K562 (cell line): Measurements from ENCODE around the gene ZNHIT1. TPM values are rescaled to one million over a fixed set of nuclear protein-coding genes. Genes with fewer than 3 reads are reported as not detected.

Source experiments
- ATAC-seq: fragments of 200-7000 bp; cut with Tn5 transposase; 3 replicates; pipeline ENCODE4 v1.9.1; 2020; ENCODE audit warnings: moderate library complexity
- BruUV-seq: library from RNA; stranded (reverse); fragments of 400-500 nt; replicated peaks from 2 replicates; lab custom pipeline; 2021; lab: Mats Ljungman, UMichigan
- CTCF ChIA-PET: fragments of 300-600 bp; formaldehyde crosslinking; extraction: SDS; loops from one replicate; lab custom pipeline; 2021; ENCODE audit warnings: low intra/inter-chr PET ratio; lab: Yijun Ruan, JAX
- POLR2A ChIA-PET: fragments of 300-600, 350-650 bp; sonication (Branson Sonifier 250); formaldehyde crosslinking; extraction: SDS; loops from one replicate; lab custom pipeline; 2021; ENCODE audit warnings: antibody characterized with exemption, inconsistent platforms; lab: Yijun Ruan, JAX
- DNase-seq, 4 experiments: peaks; one replicate each; pipeline versions ENCODE4 v3.0.0 to v3.0.0-alpha.2; 2011 to 2018; ENCODE audit warnings: low spot score in 3 of 4, mixed read lengths in 3 of 4; ENCODE audit errors: extremely low read depth in 1 of 4
- FAIRE-seq: peaks from 2 replicates; lab custom pipeline; 2011; peaks lifted over from hg19 to GRCh38; lab: Jason Lieb, UNC
- H2AFZ ChIP-seq: 2 replicates; pipeline ENCODE4 v1.6.0; 2011; ENCODE audit warnings: low read depth, low read length, control low read depth, inconsistent platforms
- H3K27ac ChIP-seq: fragments of 200-600 bp; 3 replicates; pipeline ENCODE4 v1.8.0; 2011; ENCODE audit warnings: low read depth, mild to moderate bottlenecking, control low read depth, inconsistent platforms, low read length, moderate library complexity, mixed read lengths; ENCODE audit errors: extremely low read depth
- H3K27me3 ChIP-seq, 2 experiments: fragments of 300-600 bp in 1 of 2; 2 replicates in 1 of 2; 3 replicates in 1 of 2; pipeline versions ENCODE4 v1.6.0 to v1.8.0; 2011; ENCODE audit warnings: inconsistent platforms in 2 of 2, low read length in 2 of 2, mild to moderate bottlenecking in 1 of 2, mixed read lengths in 1 of 2, moderate library complexity in 1 of 2; ENCODE audit not compliant: control insufficient read depth in 2 of 2, insufficient read depth in 2 of 2
- H3K36me3 ChIP-seq: fragments of 300-600 bp; 3 replicates; pipeline ENCODE4 v1.8.0; 2011; ENCODE audit warnings: mild to moderate bottlenecking, low read length, inconsistent platforms; ENCODE audit not compliant: control insufficient read depth, insufficient read depth
- H3K4me1 ChIP-seq, 2 experiments: fragments of 200-600 bp in 1 of 2; replicated peaks in 1 of 2; 2 replicates in 1 of 2; 3 replicates in 1 of 2; pipeline versions ENCODE4 v1.5.1 to v1.8.0; 2011; ENCODE audit warnings: inconsistent platforms in 2 of 2, low read length in 2 of 2, mild to moderate bottlenecking in 1 of 2, mixed read lengths in 1 of 2, moderate library complexity in 1 of 2; ENCODE audit not compliant: control insufficient read depth in 2 of 2, insufficient read depth in 2 of 2
- H3K4me2 ChIP-seq: 2 replicates; pipeline ENCODE4 v1.6.1; 2011; ENCODE audit warnings: low read length, control low read depth, inconsistent platforms, mixed read lengths; ENCODE audit not compliant: insufficient read depth
- H3K4me3 ChIP-seq: fragments of 200-600 bp; sonication (generic), shearing (Covaris generic); 2 replicates; pipeline ENCODE4 v1.5.1; 2016; ENCODE audit warnings: control low read depth, inconsistent platforms
- H3K79me2 ChIP-seq: fragments of 200-600 bp; 3 replicates; pipeline ENCODE4 v1.8.0; 2011; ENCODE audit warnings: low read length, inconsistent platforms; ENCODE audit not compliant: control insufficient read depth, insufficient read depth
- H3K9ac ChIP-seq, 2 experiments: 2 replicates each; pipeline versions ENCODE4 v1.6.0 to v1.6.1; 2011; ENCODE audit warnings: low read depth in 2 of 2, low read length in 2 of 2, control low read depth in 1 of 2, inconsistent platforms in 1 of 2, mild to moderate bottlenecking in 1 of 2, mixed read lengths in 1 of 2; ENCODE audit not compliant: insufficient read depth in 1 of 2
- H3K9me1 ChIP-seq: one replicate; pipeline ENCODE4 v1.6.0; 2011; ENCODE audit warnings: inconsistent platforms, mild to moderate bottlenecking, low read length, moderate library complexity; ENCODE audit not compliant: control insufficient read depth, insufficient read depth
- H3K9me3 ChIP-seq: replicated peaks from 2 replicates; pipeline ENCODE4 v1.5.1; 2011; ENCODE audit warnings: low read depth, low read length, inconsistent platforms; ENCODE audit not compliant: control insufficient read depth, insufficient read depth
- H4K20me1 ChIP-seq: replicated peaks from 2 replicates; pipeline ENCODE4 v1.6.1; 2011; ENCODE audit warnings: low read length, inconsistent platforms, mixed read lengths; ENCODE audit not compliant: control insufficient read depth, insufficient read depth
- BHLHE40 ChIP-seq: IDR thresholded peaks from 2 replicates; pipeline ENCODE4 v1.6.1; 2011; ENCODE audit warnings: low read length, improper control_type of control experiment
- CBFA2T2 ChIP-seq: fragments of 450-650 bp; conservative IDR thresholded peaks from 2 replicates; pipeline ENCODE4 v1.6.1; 2017; ENCODE audit warnings: mild to moderate bottlenecking
- CBFA2T3 ChIP-seq: fragments of 450-650 bp; IDR thresholded peaks from 2 replicates; pipeline ENCODE4 v1.6.1; 2017
- CBX3 ChIP-seq, 2 experiments: IDR thresholded peaks; 1 replicate in 1 of 2; 2 replicates in 1 of 2; pipeline ENCODE4 v1.6.1; 2012; ENCODE audit warnings: inconsistent platforms in 2 of 2, low read length in 2 of 2, borderline replicate concordance in 1 of 2, control low read depth in 1 of 2
- HMG20A ChIP-seq: fragments of 450-650 bp; formaldehyde crosslinking; conservative IDR thresholded peaks from 2 replicates; pipeline ENCODE4 v1.4.0; 2020; ENCODE audit warnings: mild to moderate bottlenecking, mixed read lengths
- NCOR1 ChIP-seq: fragments of 450-650 bp; IDR thresholded peaks from 2 replicates; pipeline ENCODE4 v1.6.1; 2016; ENCODE audit warnings: mild to moderate bottlenecking, moderate library complexity
- RCOR1 ChIP-seq, 2 experiments: IDR thresholded peaks; 2 replicates each; pipeline ENCODE4 v1.6.1; 2012; ENCODE audit warnings: low read depth in 2 of 2, low read length in 2 of 2, borderline replicate concordance in 1 of 2, improper control_type of control experiment in 1 of 2
- RERE ChIP-seq: sonication (generic); formaldehyde crosslinking; IDR thresholded peaks from 2 replicates; pipeline ENCODE4 v1.8.0; 2023; ENCODE audit warnings: missing genetic modification reagents, mild to moderate bottlenecking, borderline replicate concordance
- WGBS: fragments of 100-300 bp; shearing (Covaris generic); methylation state at CpG from one replicate; pipeline ENCODE4 v1.1.6; 2016; ENCODE audit warnings: low coverage, mixed read lengths; ENCODE audit not compliant: insufficient coverage; ENCODE audit errors: missing lambda C conversion rate; 5-methylcytosine and 5-hydroxymethylcytosine counted together
- in situ Hi-C: fragments of 300-500 bp; cut with MboI; formaldehyde crosslinking; loops from 4 replicates; pipeline ENCODE4 v1.15.0; 2018; ENCODE audit warnings: inconsistent platforms, mixed read lengths
- intact Hi-C: fragments of 100-400 bp; cut with micrococcal nuclease; formaldehyde crosslinking; loops from 2 replicates; pipeline ENCODE4 v1.14.2; 2022
- polyA plus RNA-seq, 8 experiments: library from polyadenylated mRNA; depleted of rRNA in 4 of 8; stranded (reverse) in 5 of 8; unstranded in 3 of 8; fragments of >200 nt; fragmentation: Nextera tagmentation in 2 of 8; fragmentation: Illumina TruSeq in 1 of 8; extraction: Ambion mirVana in 2 of 8; extraction: Trizol in 1 of 8; gene quantifications; 2 replicates each; pipeline versions ENCODE4 v1.2.1 to v1.2.3, GENCODE V29; 2011 to 2014; ENCODE audit warnings: inconsistent platforms in 1 of 8, missing spikeins in 1 of 8
- total RNA-seq, 7 experiments: library from RNA; depleted of rRNA in 6 of 7; stranded (reverse); fragments of >200 nt in 6 of 7; fragmentation: Illumina TruSeq in 2 of 7; extraction: Trizol in 2 of 7; gene quantifications; 2 replicates each; pipeline versions ENCODE4 v1.2.1 to v1.2.3, GENCODE V29; 2011 to 2021; ENCODE audit warnings: low replicate concordance in 1 of 7
- TF ChIP-seq, protein P1 (sequence below), 2 experiments: fragments of 450-650 bp in 1 of 2; sonication (generic) in 1 of 2; formaldehyde crosslinking in 1 of 2; IDR thresholded peaks in 1 of 2; conservative IDR thresholded peaks in 1 of 2; 2 replicates each; pipeline versions ENCODE4 v1.6.1 to v1.8.1; 2016 to 2023; ENCODE audit warnings: mild to moderate bottlenecking in 2 of 2, moderate library complexity in 2 of 2, inconsistent platforms in 1 of 2, missing genetic modification reagents in 1 of 2

The ZNHIT1 gene
- total and polyA plus RNA-seq, 9 of the 15 experiments (the other 6 are each of a cell fraction or from before 2014, with no cell fraction given) = 6.4 to 162 (median 70.1) TPM

- intact Hi-C loops = loop anchor here (5.0 kb wide), 1 partner anchor 288 kb away; the partner anchor contains the start of gene ACHE
- ATAC-seq (no peak), FAIRE-seq (no peak), DNase-seq (peak in 2 of 4 experiments; percentile 27 to 42)
- Histone ChIP-seq H3K9me3 (no peaks in the 10 kb centered on the region), H3K36me3 (no peaks in the 10 kb centered on the region), H2AFZ (no peak overlapping the region), H3K27ac (no peak overlapping the region), H3K9me1 (no peaks in the 10 kb centered on the region), H4K20me1 (no peaks in the 10 kb centered on the region), H3K79me2 (no peaks in the 10 kb centered on the region), H3K4me2 (no peak overlapping the region), H3K9ac (no peak overlapping the region), H3K27me3 (peaks cover 2 to 6% of the 10 kb centered on the region in 2 experiments; a peak in 3 of 5 replicates), H3K4me3 (no peak overlapping the region), H3K4me1 (peaks cover 6 to 7% of the 10 kb centered on the region in 2 experiments; a peak in 3 of 5 replicates)
- in situ Hi-C loops = no loop called here
- ChIA-PET POLR2A (interaction anchor here (0.9 to 1.5 kb wide), 3 partner anchors 9 to 91 kb away, joined by 3 to 7 read pairs (median 5); no protein-coding TSS in a partner anchor), CTCF (no interaction called here)
- WGBS = 31% methylated on average over 5 of the region's 5 CpGs
- BruUV-seq = no TSS peak
- TF ChIP-seq HMG20A (CRISPR knock-in tag) (no peak), RCOR1 (IDR thresholded peaks at IDR 0.05; ENCODE audit: borderline replicate concordance in 1 of 2, low read depth in 2 of 2, low read length in 2 of 2) (0 out of 4 replicates have a peak, but pooled peaks of 1 of the 2 experiments have one; percentile 10), CBFA2T2 (peak; percentile 34; the same call in 1 of the 2 replicates), CBX3 (IDR thresholded peaks at IDR 0.05; ENCODE audit: borderline replicate concordance in 1 of 2, low read length in 2 of 2) (0 out of 3 replicates have a peak, but pooled peaks of 1 of the 2 experiments have one; percentile 13), NCOR1 (no peak), RERE (CRISPR knock-in tag) (no peak), BHLHE40 (peak; percentile 37; the same call in 1 of the 2 replicates), CBFA2T3 (peak; percentile 74)
- TF ChIP-seq, protein P1, sequence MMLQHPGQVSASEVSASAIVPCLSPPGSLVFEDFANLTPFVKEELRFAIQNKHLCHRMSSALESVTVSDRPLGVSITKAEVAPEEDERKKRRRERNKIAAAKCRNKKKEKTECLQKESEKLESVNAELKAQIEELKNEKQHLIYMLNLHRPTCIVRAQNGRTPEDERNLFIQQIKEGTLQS (IDR thresholded peaks at IDR 0.05) = peak; percentile 78
- TF ChIP-seq, protein P1 (CRISPR knock-in tag; conservative IDR thresholded peaks at IDR 0.05) = 0 out of 2 replicates have a peak, but pooled peaks have one; percentile 7
Observed at GRCh38 chr7:101185258-101185839, 32.6 kb upstream of the ZNHIT1 start.
